Measurements from ENCODE around the gene PCBP3.
"Not testable (repeated sequence)": the region's sequence is repeated elsewhere in the genome, so short reads cannot be mapped to it uniquely, and the experiment has no call there.

Gene PCBP3

GRCh38 chr21:45613881-45614280 is 29.6 kb upstream of the PCBP3 start:
- no peak for DNase-seq

- DNase-seq = no peak
These were observed 28.3 kb upstream of the PCBP3 start for GRCh38 chr21:45615145-45615711.

- DNase-seq = no peak
These were observed 26.3 kb upstream of the PCBP3 start for GRCh38 chr21:45617021-45617921.

- DNase-seq = no peak
These were observed 25.2 kb upstream of the PCBP3 start for GRCh38 chr21:45618287-45618686.

- no peak for DNase-seq
These were observed 24.6 kb upstream of the PCBP3 start for GRCh38 chr21:45618846-45619485.

- DNase-seq = no peak
These were observed 23.2 kb upstream of the PCBP3 start for GRCh38 chr21:45620201-45620923.

GRCh38 chr21:45621435-45622331 is 21.8 kb upstream of the PCBP3 start:
- not testable (repeated sequence) for DNase-seq

GRCh38 chr21:45622416-45623097 is 21.0 kb upstream of the PCBP3 start:
- no peak for DNase-seq

GRCh38 chr21:45623436-45623835 is 20.1 kb upstream of the PCBP3 start:
- DNase-seq = no peak

GRCh38 chr21:45626127-45626526 is 17.4 kb upstream of the PCBP3 start:
- DNase-seq = not testable (repeated sequence)

GRCh38 chr21:45629046-45629981 is 14.2 kb upstream of the PCBP3 start:
- DNase-seq = no peak

- no peak for DNase-seq
These were observed 13.3 kb upstream of the PCBP3 start for GRCh38 chr21:45630066-45630694.

GRCh38 chr21:45630876-45631275 is 12.6 kb upstream of the PCBP3 start:
- DNase-seq = no peak

- no peak for DNase-seq
These were observed 12.0 kb upstream of the PCBP3 start for GRCh38 chr21:45631540-45631939.

GRCh38 chr21:45632160-45632559 is 11.4 kb upstream of the PCBP3 start:
- no peak for DNase-seq

- no peak for DNase-seq
These were observed 10.8 kb upstream of the PCBP3 start for GRCh38 chr21:45632637-45633251.

- no peak for DNase-seq
These were observed 8.9 kb upstream of the PCBP3 start for GRCh38 chr21:45634511-45635183.

GRCh38 chr21:45635271-45636151 is 8.0 kb upstream of the PCBP3 start:
- DNase-seq = no peak
